ENCODE measurements around the gene STAG3.

DNA sequence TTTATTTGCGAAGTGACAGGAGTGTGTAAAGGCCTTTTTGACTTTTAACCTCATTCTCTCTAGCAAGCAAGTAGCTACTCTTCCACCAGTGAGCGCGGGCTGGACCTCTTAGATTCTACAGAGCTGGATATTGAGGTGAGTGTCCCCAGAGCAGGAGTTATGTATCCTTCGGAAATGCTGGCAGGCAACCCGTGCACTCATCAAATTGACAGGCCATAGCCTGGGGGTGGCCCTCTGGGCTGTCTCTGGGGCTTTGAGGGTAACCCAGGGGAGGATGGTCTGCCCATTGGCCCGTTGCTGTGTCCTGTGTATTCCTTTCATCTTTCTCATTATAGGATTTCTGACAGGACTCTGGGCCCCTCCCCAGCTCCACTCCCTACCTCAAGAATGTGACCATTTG lies 36.0 kb downstream of the STAG3 start:
- TF ChIP-seq JUND (IDR thresholded peaks at IDR 0.05; ENCODE audit: low read length) (no peak), CTCF (IDR thresholded peaks at IDR 0.05; ENCODE audit: control extremely low read depth in 1 of 3, insufficient read depth in 1 of 3, low read depth in 1 of 3, low read length in 3 of 3) (no peak), TCF12 (IDR thresholded peaks at IDR 0.05; ENCODE audit: low read depth, low read length) (no peak)

Measured in H1 (cell line).